DND-41 (cell line): Measurements from ENCODE around the gene ZCCHC14.

ENCODE experiments used
- EZH2 ChIP-seq: IDR thresholded peaks from 3 replicates; pipeline ENCODE4 v1.6.1; 2012; ENCODE audit warnings: borderline replicate concordance, low read depth, mild to moderate bottlenecking, moderate library complexity, low read length, inconsistent platforms; ENCODE audit not compliant: severe bottlenecking
- TF ChIP-seq, protein P1 (sequence below): IDR thresholded peaks from 2 replicates; pipeline ENCODE4 v1.5.1; 2012; ENCODE audit warnings: borderline replicate concordance, low read length, moderate library complexity, mild to moderate bottlenecking; ENCODE audit not compliant: poor library complexity, severe bottlenecking; ENCODE audit errors: extremely low read depth

DNA sequence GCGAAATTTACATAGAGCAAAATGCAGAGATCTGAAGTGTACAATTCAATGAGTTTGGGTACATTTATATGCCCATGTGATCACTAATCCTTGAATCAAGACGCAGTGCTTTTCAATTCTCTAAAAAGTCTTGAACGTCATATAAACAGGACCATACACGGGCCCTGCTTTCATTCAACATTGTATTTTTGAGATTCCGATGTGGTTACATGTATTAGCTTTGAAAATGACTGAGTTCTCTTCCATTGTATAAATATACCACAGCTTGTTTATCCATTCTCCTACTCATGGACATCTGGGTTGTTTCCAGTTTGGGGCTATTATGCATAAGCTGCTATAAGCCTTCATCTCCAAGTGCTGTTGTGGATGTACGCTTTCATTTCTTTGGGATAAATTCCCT is 45.5 kb downstream of the ZCCHC14 start:
- TF ChIP-seq, protein P1, sequence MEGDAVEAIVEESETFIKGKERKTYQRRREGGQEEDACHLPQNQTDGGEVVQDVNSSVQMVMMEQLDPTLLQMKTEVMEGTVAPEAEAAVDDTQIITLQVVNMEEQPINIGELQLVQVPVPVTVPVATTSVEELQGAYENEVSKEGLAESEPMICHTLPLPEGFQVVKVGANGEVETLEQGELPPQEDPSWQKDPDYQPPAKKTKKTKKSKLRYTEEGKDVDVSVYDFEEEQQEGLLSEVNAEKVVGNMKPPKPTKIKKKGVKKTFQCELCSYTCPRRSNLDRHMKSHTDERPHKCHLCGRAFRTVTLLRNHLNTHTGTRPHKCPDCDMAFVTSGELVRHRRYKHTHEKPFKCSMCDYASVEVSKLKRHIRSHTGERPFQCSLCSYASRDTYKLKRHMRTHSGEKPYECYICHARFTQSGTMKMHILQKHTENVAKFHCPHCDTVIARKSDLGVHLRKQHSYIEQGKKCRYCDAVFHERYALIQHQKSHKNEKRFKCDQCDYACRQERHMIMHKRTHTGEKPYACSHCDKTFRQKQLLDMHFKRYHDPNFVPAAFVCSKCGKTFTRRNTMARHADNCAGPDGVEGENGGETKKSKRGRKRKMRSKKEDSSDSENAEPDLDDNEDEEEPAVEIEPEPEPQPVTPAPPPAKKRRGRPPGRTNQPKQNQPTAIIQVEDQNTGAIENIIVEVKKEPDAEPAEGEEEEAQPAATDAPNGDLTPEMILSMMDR = no peak
- no peak for TF ChIP-seq EZH2
